Measurements from ENCODE around the gene NXN. TPM values are rescaled to one million over a fixed set of nuclear protein-coding genes. Genes with fewer than 3 reads are reported as not detected.

NXN gene
- total and polyA plus RNA-seq, 7 donors = 33.4 to 92.5 (median 73.8) TPM

DNA sequence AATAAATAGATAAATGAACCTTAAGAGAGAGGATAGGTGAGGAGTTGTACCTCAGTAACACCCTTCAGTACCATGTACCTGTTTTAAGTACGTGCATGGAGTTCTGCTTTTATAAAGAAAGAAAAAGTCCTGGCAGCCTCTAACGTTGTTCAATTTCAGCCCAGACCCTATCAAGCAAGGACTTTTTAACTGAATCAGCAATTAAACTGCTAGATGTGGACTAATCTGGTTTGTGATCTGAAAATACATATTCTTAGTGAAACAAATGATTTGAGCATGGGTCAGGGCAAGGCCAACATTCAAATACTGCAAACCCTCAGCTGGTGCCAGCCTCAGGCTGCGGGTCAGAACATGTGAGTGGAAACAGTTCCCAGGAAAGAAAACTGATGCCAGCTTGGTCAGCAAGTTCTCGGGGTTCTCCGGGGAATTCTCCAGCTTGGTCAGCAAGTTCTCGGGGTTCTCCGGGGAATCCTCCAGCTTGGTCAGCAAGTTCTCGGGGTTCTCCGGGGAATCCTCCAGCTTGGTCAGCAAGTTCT, 112.9 kb downstream of the NXN start:
- H3K27me3 ChIP-seq (ENCODE audit: insufficient read depth in 3 of 3, low read length in 2 of 3) = no peaks in the 10 kb centered on the region
- TF ChIP-seq, protein P1, sequence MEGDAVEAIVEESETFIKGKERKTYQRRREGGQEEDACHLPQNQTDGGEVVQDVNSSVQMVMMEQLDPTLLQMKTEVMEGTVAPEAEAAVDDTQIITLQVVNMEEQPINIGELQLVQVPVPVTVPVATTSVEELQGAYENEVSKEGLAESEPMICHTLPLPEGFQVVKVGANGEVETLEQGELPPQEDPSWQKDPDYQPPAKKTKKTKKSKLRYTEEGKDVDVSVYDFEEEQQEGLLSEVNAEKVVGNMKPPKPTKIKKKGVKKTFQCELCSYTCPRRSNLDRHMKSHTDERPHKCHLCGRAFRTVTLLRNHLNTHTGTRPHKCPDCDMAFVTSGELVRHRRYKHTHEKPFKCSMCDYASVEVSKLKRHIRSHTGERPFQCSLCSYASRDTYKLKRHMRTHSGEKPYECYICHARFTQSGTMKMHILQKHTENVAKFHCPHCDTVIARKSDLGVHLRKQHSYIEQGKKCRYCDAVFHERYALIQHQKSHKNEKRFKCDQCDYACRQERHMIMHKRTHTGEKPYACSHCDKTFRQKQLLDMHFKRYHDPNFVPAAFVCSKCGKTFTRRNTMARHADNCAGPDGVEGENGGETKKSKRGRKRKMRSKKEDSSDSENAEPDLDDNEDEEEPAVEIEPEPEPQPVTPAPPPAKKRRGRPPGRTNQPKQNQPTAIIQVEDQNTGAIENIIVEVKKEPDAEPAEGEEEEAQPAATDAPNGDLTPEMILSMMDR (IDR thresholded peaks at IDR 0.05) = no peak
- no peak overlapping the region for H3K27ac ChIP-seq
- H3K4me1 ChIP-seq = peaks cover 42% of the 10 kb centered on the region
- no peak for ATAC-seq
- peaks cover 0 to 5% of the 10 kb centered on the region in 2 donors for H3K36me3 ChIP-seq (ENCODE audit: insufficient read depth in 1 of 2, low read depth in 1 of 2)
- WGBS, 3 donors = 23 to 33% (median 27%) methylated on average over 7 to 9 of the region's 9 CpGs
- H3K4me3 ChIP-seq = no peak overlapping the region
- no peaks in the 10 kb centered on the region for H3K9me3 ChIP-seq
- intact Hi-C loops (cut with DNase I) = no loop called here
- DNase-seq = no peak

DNA sequence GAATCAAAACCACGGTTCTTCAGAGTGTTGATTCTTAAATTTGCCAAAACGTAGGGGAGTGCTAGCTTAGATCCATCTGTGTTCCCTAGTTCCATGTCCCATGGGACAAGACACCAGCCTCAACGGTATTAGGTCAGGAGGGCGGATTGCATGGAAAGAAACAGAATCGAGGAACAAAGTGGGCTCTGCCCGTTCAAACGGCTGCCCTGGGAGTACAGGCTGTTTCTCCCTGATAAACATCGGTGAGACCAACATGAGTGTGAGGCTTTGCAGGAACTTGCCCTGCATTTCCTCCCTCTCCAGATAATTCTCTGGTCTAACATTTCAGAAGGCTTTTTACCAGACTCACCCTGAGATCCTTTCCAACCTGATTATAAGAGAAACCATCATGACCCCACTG, 115.3 kb downstream of the NXN start:
- peak overlapping the region; percentile 10 for H3K27ac ChIP-seq
- ATAC-seq (no peak), DNase-seq (no peak)
- no peaks in the 10 kb centered on the region for H3K27me3 ChIP-seq (ENCODE audit: insufficient read depth in 3 of 3, low read length in 2 of 3)
- H3K4me1 ChIP-seq = peaks cover 35% of the 10 kb centered on the region
- intact Hi-C loops (cut with DNase I) = no loop called here
- peaks cover 0 to 5% of the 10 kb centered on the region in 2 donors for H3K36me3 ChIP-seq (ENCODE audit: insufficient read depth in 1 of 2, low read depth in 1 of 2)
- 44 to 58% (median 58%) methylated on average over 8 of the region's 8 CpGs for WGBS, 3 donors
- TF ChIP-seq, protein P1 (IDR thresholded peaks at IDR 0.05) = no peak
- no peaks in the 10 kb centered on the region for H3K9me3 ChIP-seq
- H3K4me3 ChIP-seq = no peak overlapping the region

DNA sequence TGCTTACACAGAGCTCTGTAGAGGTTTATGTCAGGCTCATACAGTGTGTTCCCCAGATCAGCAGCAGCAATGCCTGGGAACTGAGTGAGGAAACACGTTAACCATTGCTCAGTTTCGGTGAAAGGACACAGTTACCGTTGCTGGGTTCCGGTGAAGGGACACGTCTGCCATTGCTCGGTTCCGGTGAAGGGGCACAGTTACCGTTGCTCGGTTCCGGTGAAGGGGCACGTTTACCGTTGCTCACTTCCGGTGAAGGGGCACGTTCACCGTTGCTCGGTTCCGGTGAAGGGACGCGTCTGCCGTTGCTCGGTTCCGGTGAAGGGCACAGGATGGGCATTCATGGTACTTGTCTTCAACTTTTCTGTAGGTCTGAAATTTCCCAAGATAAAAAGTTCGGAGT, 115.7 kb downstream of the NXN start:
- no peak overlapping the region for H3K27ac ChIP-seq

DNA sequence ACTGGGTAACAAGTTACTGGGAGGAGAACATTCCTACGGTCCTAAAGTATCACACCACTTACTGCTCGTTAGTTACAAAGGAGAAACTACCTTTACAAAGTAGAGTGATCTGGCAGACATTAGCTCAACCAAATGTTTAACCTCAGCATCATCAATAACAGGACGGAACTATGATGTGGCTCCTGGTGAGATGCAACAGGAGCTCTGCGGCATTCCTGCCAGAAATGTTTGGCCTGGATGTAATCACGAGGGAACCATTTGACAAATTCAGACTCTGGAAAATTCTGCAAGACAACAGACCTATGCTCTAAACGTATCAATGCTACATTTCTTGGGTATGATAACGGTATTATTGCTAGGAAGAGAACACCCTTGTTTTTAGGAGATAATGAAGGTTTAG, 117.0 kb downstream of the NXN start:
- ATAC-seq (peak in 3 of 4 donors; percentile 19 to 40 (median 38)), DNase-seq (no peak)
- Histone ChIP-seq H3K4me3 (no peak overlapping the region), H3K27ac (no peak overlapping the region), H3K9me3 (no peaks in the 10 kb centered on the region), H3K27me3 (ENCODE audit: insufficient read depth in 3 of 3, low read length in 2 of 3) (no peaks in the 10 kb centered on the region), H3K4me1 (peaks cover 27% of the 10 kb centered on the region), H3K36me3 (ENCODE audit: insufficient read depth in 1 of 2, low read depth in 1 of 2) (peaks cover 0 to 5% of the 10 kb centered on the region in 2 donors)
- TF ChIP-seq, protein P1 (IDR thresholded peaks at IDR 0.05) = no peak
- 28 to 41% (median 32%) methylated on average over 7 of the region's 7 CpGs for WGBS, 3 donors
- intact Hi-C loops (cut with DNase I) = no loop called here

More for the DNA sequence above, 115.7 kb downstream of the NXN start:
- WGBS, 3 donors = 93 to 95% (median 94%) methylated on average over 23 of the region's 23 CpGs
- Histone ChIP-seq H3K4me3 (no peak overlapping the region), H3K27me3 (ENCODE audit: insufficient read depth in 3 of 3, low read length in 2 of 3) (no peaks in the 10 kb centered on the region), H3K36me3 (ENCODE audit: insufficient read depth in 1 of 2, low read depth in 1 of 2) (peaks cover 0 to 5% of the 10 kb centered on the region in 2 donors), H3K4me1 (peaks cover 35% of the 10 kb centered on the region), H3K9me3 (no peaks in the 10 kb centered on the region)
- no peak for ATAC-seq
- no peak for DNase-seq
- TF ChIP-seq, protein P1 (IDR thresholded peaks at IDR 0.05) = no peak
- intact Hi-C loops (cut with DNase I) = no loop called here

DNA sequence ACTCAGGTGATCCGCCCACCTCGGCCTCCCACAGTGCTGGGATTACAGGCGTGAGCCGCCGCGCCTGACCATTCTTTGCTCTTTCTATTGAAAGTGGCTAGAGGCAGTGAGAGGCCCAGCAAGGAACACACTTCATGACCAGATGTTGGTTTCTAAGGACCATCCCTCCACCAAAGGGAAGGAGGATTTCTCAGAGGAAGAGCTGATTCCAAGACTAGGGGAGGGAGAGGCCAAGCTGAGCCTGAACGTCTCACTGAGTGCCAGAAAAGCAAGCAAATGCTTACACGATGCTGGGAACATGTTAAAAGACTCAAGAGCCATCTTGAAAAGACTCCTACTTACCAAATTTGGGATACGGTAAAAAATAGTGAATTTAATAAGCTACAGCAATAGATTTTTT, 118.2 kb downstream of the NXN start:
- ATAC-seq (no peak), DNase-seq (no peak)
- H3K27me3 ChIP-seq (ENCODE audit: insufficient read depth in 3 of 3, low read length in 2 of 3) = no peaks in the 10 kb centered on the region
- intact Hi-C loops (cut with DNase I) = no loop called here
- WGBS, 3 donors = 76 to 85% (median 81%) methylated on average over 9 of the region's 9 CpGs
- peaks cover 0 to 5% of the 10 kb centered on the region in 2 donors for H3K36me3 ChIP-seq (ENCODE audit: insufficient read depth in 1 of 2, low read depth in 1 of 2)
- TF ChIP-seq, protein P1 (IDR thresholded peaks at IDR 0.05) = no peak
- no peaks in the 10 kb centered on the region for H3K9me3 ChIP-seq
- H3K4me1 ChIP-seq = peaks cover 22% of the 10 kb centered on the region
- peak overlapping the region; percentile 36 for H3K27ac ChIP-seq
- no peak overlapping the region for H3K4me3 ChIP-seq

Measured in psoas muscle (tissue), 8 donors.